ENCODE measurements around the gene UCK1.

DNA sequence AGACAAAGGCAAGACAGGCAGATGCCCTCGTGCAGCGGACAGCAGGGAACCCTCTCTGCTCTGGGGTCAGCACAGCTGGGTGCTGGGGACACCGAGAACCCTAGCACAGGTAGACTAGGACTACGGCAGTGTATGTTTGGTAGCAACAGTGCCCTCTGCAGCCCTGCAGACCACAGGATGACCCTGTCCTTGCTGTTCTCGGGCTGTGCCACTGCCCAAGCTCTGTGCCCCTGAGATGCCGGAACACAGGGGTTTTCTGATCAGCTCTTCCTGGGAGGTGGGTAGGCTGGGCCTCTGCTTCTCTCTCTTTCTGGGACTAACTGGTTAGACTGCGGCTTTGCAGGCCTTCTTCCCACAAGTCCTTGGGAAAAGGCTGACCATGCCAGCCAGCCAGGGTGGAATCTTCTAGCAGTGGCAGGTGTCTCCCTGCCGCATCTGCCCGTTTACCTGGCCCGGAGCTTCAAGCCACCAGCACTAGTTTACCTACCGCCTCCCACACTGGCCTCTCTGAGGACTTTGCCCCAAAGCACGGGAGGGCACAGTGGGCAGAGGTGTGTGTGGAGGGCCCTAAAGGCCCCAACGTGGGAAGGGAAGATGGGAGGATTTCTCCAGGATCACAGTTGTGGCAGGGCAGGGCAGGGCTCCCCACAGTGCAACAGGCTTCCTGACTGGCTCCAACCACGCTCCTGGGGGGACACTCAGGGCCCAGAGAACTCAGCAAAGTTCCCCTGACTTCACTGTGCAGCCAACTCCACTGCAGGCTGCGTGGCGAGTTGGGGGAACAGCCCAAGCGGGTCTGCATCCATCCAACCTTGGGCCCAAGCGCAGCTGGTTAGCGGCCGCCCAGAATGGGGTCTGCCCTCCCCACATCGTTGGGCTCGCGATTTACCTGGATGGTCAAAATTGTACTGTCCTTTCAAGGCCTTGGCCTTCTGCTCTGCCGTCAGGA, 1.2 kb downstream of the UCK1 start:
- TF ChIP-seq, protein P1, sequence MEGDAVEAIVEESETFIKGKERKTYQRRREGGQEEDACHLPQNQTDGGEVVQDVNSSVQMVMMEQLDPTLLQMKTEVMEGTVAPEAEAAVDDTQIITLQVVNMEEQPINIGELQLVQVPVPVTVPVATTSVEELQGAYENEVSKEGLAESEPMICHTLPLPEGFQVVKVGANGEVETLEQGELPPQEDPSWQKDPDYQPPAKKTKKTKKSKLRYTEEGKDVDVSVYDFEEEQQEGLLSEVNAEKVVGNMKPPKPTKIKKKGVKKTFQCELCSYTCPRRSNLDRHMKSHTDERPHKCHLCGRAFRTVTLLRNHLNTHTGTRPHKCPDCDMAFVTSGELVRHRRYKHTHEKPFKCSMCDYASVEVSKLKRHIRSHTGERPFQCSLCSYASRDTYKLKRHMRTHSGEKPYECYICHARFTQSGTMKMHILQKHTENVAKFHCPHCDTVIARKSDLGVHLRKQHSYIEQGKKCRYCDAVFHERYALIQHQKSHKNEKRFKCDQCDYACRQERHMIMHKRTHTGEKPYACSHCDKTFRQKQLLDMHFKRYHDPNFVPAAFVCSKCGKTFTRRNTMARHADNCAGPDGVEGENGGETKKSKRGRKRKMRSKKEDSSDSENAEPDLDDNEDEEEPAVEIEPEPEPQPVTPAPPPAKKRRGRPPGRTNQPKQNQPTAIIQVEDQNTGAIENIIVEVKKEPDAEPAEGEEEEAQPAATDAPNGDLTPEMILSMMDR (IDR thresholded peaks at IDR 0.05; ENCODE audit: borderline replicate concordance, extremely low read depth, low read length, poor library complexity, severe bottlenecking) = no peak
- no peak for TF ChIP-seq EZH2 (IDR thresholded peaks at IDR 0.05; ENCODE audit: borderline replicate concordance, low read depth, low read length, severe bottlenecking)
